ENCODE data around the gene RPS6KA5.

DNA sequence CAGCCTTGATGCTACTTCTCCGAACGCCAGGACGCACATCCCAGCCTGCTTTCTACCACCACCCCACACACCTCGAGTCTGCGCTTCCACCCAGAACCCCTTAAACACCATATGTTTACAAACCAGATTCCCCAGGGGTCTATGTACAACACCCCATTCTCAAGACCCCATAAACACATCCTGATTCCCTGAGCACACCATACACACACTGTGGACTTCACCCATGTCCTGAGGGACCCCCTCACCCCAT, 244.9 kb downstream of the RPS6KA5 start:
- TF ChIP-seq, protein P1, sequence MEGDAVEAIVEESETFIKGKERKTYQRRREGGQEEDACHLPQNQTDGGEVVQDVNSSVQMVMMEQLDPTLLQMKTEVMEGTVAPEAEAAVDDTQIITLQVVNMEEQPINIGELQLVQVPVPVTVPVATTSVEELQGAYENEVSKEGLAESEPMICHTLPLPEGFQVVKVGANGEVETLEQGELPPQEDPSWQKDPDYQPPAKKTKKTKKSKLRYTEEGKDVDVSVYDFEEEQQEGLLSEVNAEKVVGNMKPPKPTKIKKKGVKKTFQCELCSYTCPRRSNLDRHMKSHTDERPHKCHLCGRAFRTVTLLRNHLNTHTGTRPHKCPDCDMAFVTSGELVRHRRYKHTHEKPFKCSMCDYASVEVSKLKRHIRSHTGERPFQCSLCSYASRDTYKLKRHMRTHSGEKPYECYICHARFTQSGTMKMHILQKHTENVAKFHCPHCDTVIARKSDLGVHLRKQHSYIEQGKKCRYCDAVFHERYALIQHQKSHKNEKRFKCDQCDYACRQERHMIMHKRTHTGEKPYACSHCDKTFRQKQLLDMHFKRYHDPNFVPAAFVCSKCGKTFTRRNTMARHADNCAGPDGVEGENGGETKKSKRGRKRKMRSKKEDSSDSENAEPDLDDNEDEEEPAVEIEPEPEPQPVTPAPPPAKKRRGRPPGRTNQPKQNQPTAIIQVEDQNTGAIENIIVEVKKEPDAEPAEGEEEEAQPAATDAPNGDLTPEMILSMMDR (IDR thresholded peaks at IDR 0.05; ENCODE audit: insufficient read depth, low read depth, low read length): no peak
- TF ChIP-seq EZH2 (IDR thresholded peaks at IDR 0.05; ENCODE audit: insufficient read depth, low read length): no peak

All from astrocyte (in vitro differentiated cells and primary cell).